Endodermal cell (in vitro differentiated cells): Measurements from ENCODE around the gene DNAH6. TPM values are rescaled to one million over a fixed set of nuclear protein-coding genes. Genes with fewer than 3 reads are reported as not detected.

Experiments
- DNase-seq: peaks from one replicate; pipeline ENCODE4 v3.0.0-alpha.2; 2017
- H3K27ac ChIP-seq: 2 replicates; pipeline ENCODE4 v1.5.1; 2013; ENCODE audit warnings: mild to moderate bottlenecking, low read depth, low read length, moderate library complexity
- H3K27me3 ChIP-seq: 2 replicates; pipeline ENCODE4 v1.6.1; 2013; ENCODE audit warnings: mild to moderate bottlenecking, low read length, moderate library complexity; ENCODE audit not compliant: insufficient read depth, control insufficient read depth, poor library complexity, severe bottlenecking
- H3K36me3 ChIP-seq: 2 replicates; pipeline ENCODE4 v1.7.0; 2013; ENCODE audit warnings: mild to moderate bottlenecking, low read length, moderate library complexity; ENCODE audit not compliant: control insufficient read depth, insufficient read depth
- H3K4me1 ChIP-seq: one replicate; pipeline ENCODE4 v1.7.0; 2013; ENCODE audit warnings: low read length; ENCODE audit not compliant: control insufficient read depth, insufficient read depth
- H3K4me3 ChIP-seq: 2 replicates; pipeline ENCODE4 v1.5.1; 2013; ENCODE audit warnings: mild to moderate bottlenecking, low read length, moderate library complexity
- H3K9ac ChIP-seq: 2 replicates; pipeline ENCODE4 v1.6.1; 2013; ENCODE audit warnings: mild to moderate bottlenecking, low read length, moderate library complexity; ENCODE audit not compliant: poor library complexity, severe bottlenecking; ENCODE audit errors: extremely low read depth
- H3K9me3 ChIP-seq: 2 replicates; pipeline ENCODE4 v1.6.1; 2013; ENCODE audit warnings: mild to moderate bottlenecking, low read length, moderate library complexity; ENCODE audit not compliant: control insufficient read depth
- H3K27ac Mint-ChIP-seq: 2 replicates; pipeline ENCODE4 v1.8.0; 2020; ENCODE audit warnings: mixed read lengths
- H3K27me3 Mint-ChIP-seq: 2 replicates; pipeline ENCODE4 v1.8.0; 2021; ENCODE audit warnings: mild to moderate bottlenecking, mixed read lengths; ENCODE audit not compliant: insufficient read depth
- H3K36me3 Mint-ChIP-seq: 2 replicates; pipeline ENCODE4 v1.8.0; 2020; ENCODE audit warnings: low read depth, mixed read lengths
- H3K4me1 Mint-ChIP-seq: 2 replicates; pipeline ENCODE4 v1.8.0; 2020; ENCODE audit warnings: mixed read lengths
- H3K4me3 Mint-ChIP-seq: 2 replicates; pipeline ENCODE4 v1.8.0; 2020; ENCODE audit warnings: mild to moderate bottlenecking, moderate library complexity, mixed read lengths
- H3K9me3 Mint-ChIP-seq: 2 replicates; pipeline ENCODE4 v1.8.0; 2020; ENCODE audit warnings: mild to moderate bottlenecking, mixed read lengths
- CTCF ChIP-seq: fragments of 200-600 bp; sonication (generic); conservative IDR thresholded peaks from 2 replicates; pipeline ENCODE4 v1.5.0; 2021; ENCODE audit warnings: antibody characterized with exemption, mild to moderate bottlenecking
- WGBS, 2 experiments: methylation state at CpG; one replicate each; pipeline versions ENCODE4 v1.1.5 to v1.1.7; 2013; ENCODE audit warnings: missing lambda C conversion rate in 2 of 2, mixed read lengths in 1 of 2; ENCODE audit not compliant: insufficient coverage in 1 of 2, insufficient read length in 1 of 2; 5-methylcytosine and 5-hydroxymethylcytosine counted together
- total RNA-seq, 2 donors: library from RNA; stranded (reverse); fragmentation: NEBNext Ultra II Directional in 1 of 2; extraction: Animal tissue kit (Norgen Biotek cat#: 25700) in 1 of 2; gene quantifications; 2 replicates in 1 of 2; 3 replicates in 1 of 2; pipeline ENCODE4 v1.2.1, GENCODE V29; 2021

Gene DNAH6
- total RNA-seq, 2 donors from 2014 or later, result 1.6 to 2.0 TPM

GRCh38 chr2:84801811-84802210 lies 285.5 kb downstream of the DNAH6 start:
- Histone ChIP-seq H3K27ac (no peak overlapping the region), H3K9me3 (no peaks in the 10 kb centered on the region), H3K9ac (no peak overlapping the region), H3K36me3 (no peaks in the 10 kb centered on the region), H3K27me3 (no peaks in the 10 kb centered on the region), H3K4me1 (no peaks in the 10 kb centered on the region), H3K4me3 (no peak overlapping the region)
- no peaks in the 10 kb centered on the region for H3K36me3 Mint-ChIP-seq
- no peak for DNase-seq
- H3K4me1 Mint-ChIP-seq, result no peaks in the 10 kb centered on the region
- 98% methylated on average over 2 of the region's 2 CpGs; no CpG with 5 or more reads in 1 of the 2 experiments for WGBS, 2 experiments
- no peak overlapping the region for H3K4me3 Mint-ChIP-seq
- TF ChIP-seq CTCF, result no peak
- no peak overlapping the region for H3K27ac Mint-ChIP-seq
- H3K27me3 Mint-ChIP-seq, result no peaks in the 10 kb centered on the region
- no peaks in the 10 kb centered on the region for H3K9me3 Mint-ChIP-seq

GRCh38 chr2:84805250-84805958 lies 289.1 kb downstream of the DNAH6 start:
- Mint-ChIP-seq H3K36me3 (no peaks in the 10 kb centered on the region), H3K4me3 (no peak overlapping the region), H3K27ac (no peak overlapping the region), H3K4me1 (no peaks in the 10 kb centered on the region), H3K9me3 (no peaks in the 10 kb centered on the region), H3K27me3 (no peaks in the 10 kb centered on the region)
- no peak for DNase-seq
- no peaks in the 10 kb centered on the region for H3K4me1 ChIP-seq
- H3K9ac ChIP-seq, result no peak overlapping the region
- WGBS, 2 experiments, result 85 to 100% methylated on average over 1 of the region's 1 CpG
- H3K27me3 ChIP-seq, result no peaks in the 10 kb centered on the region
- no peaks in the 10 kb centered on the region for H3K9me3 ChIP-seq
- H3K4me3 ChIP-seq, result no peak overlapping the region
- H3K36me3 ChIP-seq, result no peaks in the 10 kb centered on the region
- H3K27ac ChIP-seq, result no peak overlapping the region
- no peak for TF ChIP-seq CTCF

- Mint-ChIP-seq H3K4me1 (no peaks in the 10 kb centered on the region), H3K27ac (no peak overlapping the region), H3K27me3 (no peaks in the 10 kb centered on the region), H3K9me3 (no peaks in the 10 kb centered on the region), H3K4me3 (no peak overlapping the region), H3K36me3 (no peaks in the 10 kb centered on the region)
- H3K36me3 ChIP-seq, result no peaks in the 10 kb centered on the region
- H3K9ac ChIP-seq, result no peak overlapping the region
- H3K27me3 ChIP-seq, result no peaks in the 10 kb centered on the region
- no peak for TF ChIP-seq CTCF
- H3K27ac ChIP-seq, result no peak overlapping the region
- DNase-seq, result no peak
- H3K4me1 ChIP-seq, result no peaks in the 10 kb centered on the region
- H3K9me3 ChIP-seq, result no peaks in the 10 kb centered on the region
- H3K4me3 ChIP-seq, result no peak overlapping the region
- 96 to 100% methylated on average over 1 to 4 of the region's 4 CpGs for WGBS, 2 experiments
Measured at GRCh38 chr2:84807063-84807485, 290.8 kb downstream of the DNAH6 start.
